Activated T-helper 1 cell treated with Interleukin-2 at 50 U/mL for 16 hours (primary cell): Measurements from ENCODE around the gene ERVFRD-1.
"Not testable (repeated sequence)": the region's sequence is repeated elsewhere in the genome, so short reads cannot be mapped to it uniquely, and the experiment has no call there.

Experiments
- DNase-seq: peaks from one replicate; pipeline ENCODE4 v3.0.0-alpha.2; 2020; ENCODE audit warnings: low read depth

The ERVFRD-1 gene

DNA sequence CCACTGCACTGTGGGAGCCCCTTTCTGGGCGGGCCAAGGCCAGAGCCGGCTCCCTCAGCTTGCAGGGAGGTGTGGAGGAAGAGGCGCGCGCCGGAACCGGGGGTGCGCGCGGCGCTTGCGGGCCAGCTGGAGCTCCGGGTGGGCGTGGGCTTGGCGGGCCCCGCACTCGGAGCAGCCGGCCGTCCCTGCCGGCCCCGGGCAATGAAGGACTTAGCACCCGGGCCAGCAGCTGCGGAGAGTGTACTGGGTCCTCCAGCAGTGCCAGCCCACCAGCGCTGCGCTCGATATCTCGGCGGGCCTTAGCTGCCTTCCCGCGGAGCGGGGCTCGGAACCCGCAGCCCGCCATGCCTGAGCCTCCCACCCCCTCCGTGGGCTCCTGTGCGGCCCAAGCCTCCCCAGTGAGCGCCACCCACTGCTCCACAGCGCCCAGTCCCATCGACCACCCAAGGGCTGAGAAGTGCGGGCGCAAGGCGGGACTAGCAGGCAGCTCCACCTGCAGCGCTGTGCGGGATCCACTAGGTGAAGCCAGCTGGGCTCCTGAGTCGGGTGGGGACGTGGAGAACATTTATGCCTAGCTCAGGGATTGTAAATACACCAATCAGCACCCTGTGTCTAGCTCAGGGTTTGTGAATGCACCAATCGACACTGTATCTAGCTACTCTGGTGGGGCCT lies 24.2 kb downstream of the ERVFRD-1 start:
- DNase-seq, result not testable (repeated sequence)

DNA sequence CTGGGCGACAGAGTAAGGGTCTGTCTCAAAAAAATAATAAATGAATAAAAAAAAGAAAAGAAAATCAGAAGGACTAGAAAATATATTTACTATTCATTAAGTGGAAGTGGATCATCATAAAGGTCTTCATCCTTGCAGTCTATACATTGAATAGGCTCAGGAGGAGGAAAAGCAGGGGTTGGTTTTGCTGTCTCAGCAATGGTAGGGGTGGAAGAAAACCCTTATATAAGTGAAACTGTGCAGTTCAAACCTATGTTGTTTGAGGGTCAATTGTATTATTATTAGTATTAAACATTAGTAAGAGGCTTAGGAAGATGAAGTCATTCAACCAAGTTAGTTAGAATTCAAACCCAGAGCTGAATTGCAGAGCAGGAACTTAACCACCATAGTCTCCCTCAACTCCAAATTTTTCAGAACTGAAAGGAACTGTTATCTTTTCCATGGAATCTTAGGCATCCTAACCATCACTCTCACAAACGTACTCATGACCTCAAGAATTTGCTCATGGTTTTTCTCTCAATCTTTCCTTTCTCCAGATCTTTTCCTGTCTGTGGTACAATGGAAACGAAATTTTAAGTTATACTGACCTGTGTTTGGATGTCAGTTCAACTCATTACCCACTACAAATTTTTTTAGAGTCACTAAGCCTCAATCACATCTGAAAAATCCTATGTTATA lies 25.6 kb downstream of the ERVFRD-1 start:
- no peak for DNase-seq

- no peak for DNase-seq
Observed at GRCh38 chr6:11083956-11084355, 27.6 kb downstream of the ERVFRD-1 start.

GRCh38 chr6:11083491-11083890 lies 28.0 kb downstream of the ERVFRD-1 start:
- no peak for DNase-seq

DNA sequence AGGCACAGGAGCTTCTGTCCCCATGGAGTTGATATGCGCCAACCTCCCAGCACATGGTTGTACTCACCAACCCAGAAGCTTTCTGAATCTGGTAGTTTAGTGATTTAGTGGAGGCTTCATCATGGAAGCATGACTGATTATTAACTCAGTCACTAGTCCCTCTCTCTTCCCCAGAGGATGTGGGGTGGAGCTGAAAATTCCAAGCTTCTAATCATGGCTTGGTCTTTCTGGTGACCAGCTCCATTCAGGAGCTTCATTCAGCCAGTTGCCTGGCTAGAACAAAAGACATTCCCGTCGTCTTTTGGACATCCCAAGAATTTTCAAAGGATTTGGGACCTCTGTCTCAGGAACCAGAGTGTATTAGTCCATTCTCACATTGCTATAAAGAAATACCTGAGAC lies 31.2 kb downstream of the ERVFRD-1 start:
- DNase-seq, result no peak

GRCh38 chr6:11078266-11078665 lies 33.3 kb downstream of the ERVFRD-1 start:
- no peak for DNase-seq

- DNase-seq, result no peak
Observed at GRCh38 chr6:11076540-11076939, 35.0 kb downstream of the ERVFRD-1 start.

- no peak for DNase-seq
Observed at GRCh38 chr6:11072101-11072500, 39.4 kb downstream of the ERVFRD-1 start.

DNA sequence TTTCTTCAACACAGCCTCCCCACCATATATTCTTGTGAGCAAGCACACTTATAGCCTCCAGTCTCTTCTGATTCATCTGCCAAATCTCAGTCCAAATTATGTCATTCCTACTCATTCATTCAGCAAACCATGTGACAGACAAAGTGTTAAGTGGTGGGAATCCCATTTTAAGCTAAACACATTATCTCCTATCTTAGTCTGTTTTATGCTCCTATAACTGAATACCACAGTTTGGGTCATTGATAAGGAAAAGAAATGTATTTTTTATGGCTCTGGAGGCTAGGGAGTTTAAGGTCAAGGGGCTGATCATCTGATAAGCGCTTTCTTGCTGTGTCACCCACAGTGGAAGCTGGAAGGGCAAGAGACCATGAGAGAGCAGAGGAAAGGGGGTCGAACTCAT lies 41.8 kb downstream of the ERVFRD-1 start:
- no peak for DNase-seq

DNA sequence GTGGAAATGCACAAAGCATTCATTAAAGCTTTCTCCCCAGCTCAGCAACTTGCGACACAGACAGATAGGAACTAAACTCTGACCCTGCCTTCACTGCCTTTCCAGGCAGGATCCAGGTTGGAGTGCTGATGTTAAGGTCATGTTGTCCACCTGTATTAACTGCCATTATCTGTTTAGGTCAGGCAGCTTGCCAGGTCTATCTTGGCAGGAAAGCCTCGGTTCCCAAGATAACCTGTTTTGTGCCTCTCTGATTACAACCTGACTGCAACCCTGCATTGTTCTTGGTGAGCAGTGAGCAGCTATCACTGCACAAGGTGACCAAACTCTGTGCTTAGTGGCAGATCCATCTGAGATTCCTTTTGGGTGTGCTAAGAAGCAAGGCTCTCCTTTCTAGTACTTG lies 44.2 kb downstream of the ERVFRD-1 start:
- no peak for DNase-seq

- no peak for DNase-seq
Observed at GRCh38 chr6:11066505-11067347, 44.8 kb downstream of the ERVFRD-1 start.

DNA sequence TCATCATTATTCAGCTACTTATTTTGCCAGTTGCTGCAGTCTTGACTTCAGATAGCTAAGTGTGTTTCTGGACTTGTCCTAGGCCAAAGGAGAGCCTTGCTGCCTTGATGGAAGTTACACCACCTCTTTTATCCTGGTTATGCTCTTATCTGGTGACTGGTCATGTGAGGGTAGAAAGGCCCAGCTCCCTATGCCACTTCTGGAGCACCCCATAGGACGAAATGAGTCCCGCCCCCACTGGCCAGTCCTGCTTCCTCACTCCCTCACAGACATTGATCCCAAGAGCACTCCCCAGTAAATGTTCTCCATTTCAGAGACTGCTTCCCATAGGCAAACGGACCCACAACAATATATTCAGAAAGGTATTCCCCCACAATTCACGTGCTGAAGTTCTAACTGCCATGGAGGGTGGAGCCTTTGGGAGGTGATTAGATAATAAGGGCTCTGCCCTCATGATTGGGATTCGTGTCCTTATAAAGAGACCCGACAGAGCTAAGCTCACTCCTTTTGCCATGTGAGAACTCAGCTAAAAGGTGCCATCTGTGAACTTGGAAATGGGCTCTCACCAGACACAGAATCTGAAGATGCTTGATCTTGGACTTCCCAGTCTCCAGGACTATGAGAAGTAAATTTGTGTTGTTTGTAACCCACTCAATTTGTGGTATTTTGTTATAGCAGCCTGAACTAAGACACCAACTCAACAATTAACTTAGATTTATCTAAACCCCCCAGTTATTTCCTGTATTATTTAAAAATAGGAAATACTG lies 45.9 kb downstream of the ERVFRD-1 start:
- no peak for DNase-seq

- no peak for DNase-seq
Observed at GRCh38 chr6:11064836-11065235, 46.7 kb downstream of the ERVFRD-1 start.

DNA sequence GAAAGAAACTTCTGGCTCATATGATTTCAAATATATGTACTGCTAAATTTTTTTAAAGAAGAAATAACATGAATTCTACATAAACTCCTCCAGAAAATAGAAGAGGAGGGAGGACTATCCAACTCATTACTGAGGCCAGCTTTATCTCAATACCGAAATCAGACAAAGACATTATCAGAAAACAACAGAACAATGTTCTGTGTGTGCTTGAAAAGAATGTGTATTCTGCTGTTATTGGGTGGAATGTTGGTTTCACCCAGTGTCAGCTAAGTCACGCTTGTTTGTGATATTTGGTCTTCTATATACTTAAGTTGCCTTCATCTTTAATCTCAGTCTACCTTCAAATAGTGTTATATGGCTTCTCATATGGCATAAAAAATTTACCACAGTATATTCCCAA lies 48.8 kb downstream of the ERVFRD-1 start:
- no peak for DNase-seq

GRCh38 chr6:11062083-11062482 lies 49.4 kb downstream of the ERVFRD-1 start:
- DNase-seq, result no peak

GRCh38 chr6:11058406-11058805 lies 53.1 kb downstream of the ERVFRD-1 start:
- no peak for DNase-seq

- no peak for DNase-seq
Observed at GRCh38 chr6:11056871-11057270, 54.7 kb downstream of the ERVFRD-1 start.

- no peak for DNase-seq
Observed at GRCh38 chr6:11055127-11055627, 56.3 kb downstream of the ERVFRD-1 start.

DNA sequence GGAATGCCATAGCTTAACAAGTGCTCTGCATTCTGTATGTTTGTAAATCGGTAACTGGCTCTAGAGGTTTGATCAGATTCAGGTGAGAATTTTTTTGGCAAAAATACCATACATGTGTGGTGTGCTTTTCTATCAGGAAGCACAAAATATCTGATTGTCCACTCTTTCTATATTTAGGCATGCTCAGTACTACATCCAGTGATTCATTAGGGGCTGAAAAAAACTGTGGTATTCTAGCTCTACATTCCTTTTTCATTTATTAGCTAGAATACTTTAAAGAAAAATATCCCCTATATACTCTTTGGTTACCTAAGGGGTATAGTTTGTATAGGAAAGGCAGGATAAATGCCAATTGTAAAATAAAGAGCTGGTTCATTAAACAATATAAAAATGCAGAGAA lies 56.8 kb downstream of the ERVFRD-1 start:
- no peak for DNase-seq

DNA sequence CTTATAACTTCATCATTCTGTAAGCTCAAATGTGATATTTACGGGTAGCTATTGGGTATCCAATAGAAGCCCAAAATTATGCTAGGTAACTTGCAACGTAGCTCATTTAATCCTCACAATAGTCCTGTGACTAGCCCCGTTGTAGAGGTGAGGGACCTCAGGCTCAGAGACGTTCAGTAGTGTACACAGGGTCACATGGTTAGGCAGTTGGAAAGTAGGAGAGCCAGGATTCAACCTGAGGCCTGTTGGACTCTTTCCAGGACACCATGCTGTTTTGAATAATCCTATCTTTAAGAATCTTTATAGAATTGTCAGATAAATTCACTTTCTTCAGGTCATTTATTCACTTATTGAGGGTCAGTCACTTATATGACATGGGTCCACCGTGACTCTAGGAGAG lies 58.2 kb downstream of the ERVFRD-1 start:
- DNase-seq, result no peak
